Loucy (cell line): ENCODE measurements around the gene GRIN2A.

Experiments
- H2AFZ ChIP-seq: fragments of 200-600 bp; sonication (generic); 2 replicates; pipeline ENCODE4 v1.6.0; 2016; ENCODE audit warnings: antibody characterized with exemption, mild to moderate bottlenecking, low read length, moderate library complexity
- H3F3A ChIP-seq: fragments of 200-600 bp; 2 replicates; pipeline ENCODE4 v1.6.0; 2016; ENCODE audit warnings: antibody characterized with exemption, low read depth, mild to moderate bottlenecking
- H3K27me3 ChIP-seq: fragments of 200-600 bp; sonication (generic); 2 replicates; pipeline ENCODE4 v1.6.1; 2014; ENCODE audit warnings: low read length, mild to moderate bottlenecking; ENCODE audit not compliant: insufficient read depth, poor library complexity, severe bottlenecking
- H3K36me3 ChIP-seq: fragments of 200-600 bp; sonication (generic); 2 replicates; pipeline ENCODE4 v1.6.1; 2016; ENCODE audit warnings: low read length; ENCODE audit not compliant: insufficient read depth
- H3K4me1 ChIP-seq: fragments of 200-600 bp; sonication (generic); 2 replicates; pipeline ENCODE4 v1.5.1; 2014; ENCODE audit warnings: low read length, mild to moderate bottlenecking; ENCODE audit not compliant: insufficient read depth, poor library complexity, severe bottlenecking
- H3K4me2 ChIP-seq: fragments of 200-600 bp; sonication (generic); 2 replicates; pipeline ENCODE4 v1.6.0; 2014; ENCODE audit warnings: antibody characterized with exemption, low read length, low read depth, mild to moderate bottlenecking; ENCODE audit not compliant: poor library complexity, severe bottlenecking
- H3K4me3 ChIP-seq: fragments of 200-600 bp; sonication (generic); 2 replicates; pipeline ENCODE4 v1.5.1; 2014; ENCODE audit warnings: low read length, mild to moderate bottlenecking, mixed read lengths; ENCODE audit not compliant: poor library complexity, severe bottlenecking
- H3K79me2 ChIP-seq: fragments of 200-600 bp; sonication (generic); 2 replicates; pipeline ENCODE4 v1.6.1; 2014; ENCODE audit warnings: low read length; ENCODE audit not compliant: insufficient read depth
- H3K9ac ChIP-seq: fragments of 200-600 bp; sonication (generic); 2 replicates; pipeline ENCODE4 v1.6.0; 2014; ENCODE audit warnings: mild to moderate bottlenecking, low read depth, low read length, moderate library complexity; ENCODE audit not compliant: poor library complexity, severe bottlenecking
- H3K9me2 ChIP-seq: fragments of 200-600 bp; sonication (generic); replicated peaks from 2 replicates; pipeline ENCODE4 v1.6.1; 2016; ENCODE audit warnings: low read depth, low read length, mixed read lengths
- H3K9me3 ChIP-seq: fragments of 200-600 bp; sonication (generic); 2 replicates; pipeline ENCODE4 v1.6.1; 2014; ENCODE audit warnings: mild to moderate bottlenecking, antibody characterized with exemption, low read length, low read depth; ENCODE audit not compliant: insufficient read depth
- H4K20me1 ChIP-seq: fragments of 200-600 bp; sonication (generic); 2 replicates; pipeline ENCODE4 v1.6.0; 2014; ENCODE audit warnings: antibody characterized with exemption, low read length, mild to moderate bottlenecking; ENCODE audit not compliant: insufficient read depth, poor library complexity, severe bottlenecking
- CTCF ChIP-seq: fragments of 200-600 bp; sonication (generic); conservative IDR thresholded peaks from 2 replicates; pipeline ENCODE4 v1.5.1; 2014; ENCODE audit warnings: mild to moderate bottlenecking, antibody characterized with exemption, low read length
- EZH2phosphoT487 ChIP-seq: fragments of 200-600 bp; IDR thresholded peaks from 2 replicates; pipeline ENCODE4 v1.6.1; 2018; ENCODE audit warnings: antibody characterized with exemption, mild to moderate bottlenecking, moderate library complexity, borderline replicate concordance

GRIN2A gene

DNA sequence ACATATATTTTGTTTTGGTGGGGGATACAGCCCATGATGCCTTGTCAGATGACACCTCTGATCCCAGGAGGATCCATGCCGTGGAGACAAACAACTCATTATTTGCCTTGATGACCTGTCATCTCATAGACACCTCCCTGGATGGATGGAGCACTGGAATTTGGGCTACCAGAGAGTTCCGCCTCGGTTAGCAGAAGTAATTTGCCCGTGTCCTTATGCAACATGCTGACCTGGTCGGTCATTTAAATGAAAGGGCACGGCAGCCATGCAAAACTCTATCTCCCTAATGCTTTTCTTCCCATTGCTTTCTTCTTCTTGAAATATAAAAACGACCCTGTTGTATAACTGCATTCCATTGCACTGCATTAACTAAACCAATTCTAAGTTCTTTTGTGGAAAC, 145.3 kb downstream of the GRIN2A start:
- H3K4me2 ChIP-seq, result no peak overlapping the region
- no peaks in the 10 kb centered on the region for H3K79me2 ChIP-seq
- H3K9ac ChIP-seq, result no peak overlapping the region
- H3K9me2 ChIP-seq, result no peaks in the 10 kb centered on the region
- no peaks in the 10 kb centered on the region for H3K27me3 ChIP-seq
- no peaks in the 10 kb centered on the region for H3F3A ChIP-seq
- H3K4me1 ChIP-seq, result no peaks in the 10 kb centered on the region
- no peaks in the 10 kb centered on the region for H3K9me3 ChIP-seq
- no peaks in the 10 kb centered on the region for H3K36me3 ChIP-seq
- TF ChIP-seq EZH2phosphoT487 (no peak), CTCF (no peak)
- no peak overlapping the region for H3K4me3 ChIP-seq
- H4K20me1 ChIP-seq, result no peaks in the 10 kb centered on the region
- no peak overlapping the region for H2AFZ ChIP-seq

GRCh38 chr16:10033556-10033955, 148.7 kb downstream of the GRIN2A start:
- no peaks in the 10 kb centered on the region for H3K4me1 ChIP-seq
- H4K20me1 ChIP-seq, result no peaks in the 10 kb centered on the region
- H3K9me3 ChIP-seq, result no peaks in the 10 kb centered on the region
- H3K9ac ChIP-seq, result no peak overlapping the region
- no peaks in the 10 kb centered on the region for H3K27me3 ChIP-seq
- no peaks in the 10 kb centered on the region for H3F3A ChIP-seq
- TF ChIP-seq CTCF (no peak), EZH2phosphoT487 (no peak)
- H2AFZ ChIP-seq, result no peak overlapping the region
- H3K79me2 ChIP-seq, result no peaks in the 10 kb centered on the region
- no peaks in the 10 kb centered on the region for H3K9me2 ChIP-seq
- H3K36me3 ChIP-seq, result no peaks in the 10 kb centered on the region
- H3K4me3 ChIP-seq, result no peak overlapping the region
- H3K4me2 ChIP-seq, result no peak overlapping the region

GRCh38 chr16:10031955-10032354, 150.3 kb downstream of the GRIN2A start:
- Histone ChIP-seq H3K27me3 (no peaks in the 10 kb centered on the region), H3K36me3 (no peaks in the 10 kb centered on the region), H3K4me3 (no peak overlapping the region), H3K79me2 (no peaks in the 10 kb centered on the region), H2AFZ (no peak overlapping the region), H3K4me1 (no peaks in the 10 kb centered on the region), H3K9me3 (no peaks in the 10 kb centered on the region), H3K9ac (no peak overlapping the region), H4K20me1 (no peaks in the 10 kb centered on the region), H3K4me2 (no peak overlapping the region), H3K9me2 (no peaks in the 10 kb centered on the region), H3F3A (no peaks in the 10 kb centered on the region)
- no peak for TF ChIP-seq CTCF
- no peak for TF ChIP-seq EZH2phosphoT487
